GM23248 (cell line): Measurements from ENCODE around the gene MYADML2.

Experiments
- EZH2 ChIP-seq: fragments of 200-600 bp; sonication (generic); IDR thresholded peaks from 2 replicates; pipeline ENCODE4 v1.6.1; 2018; ENCODE audit warnings: antibody characterized with exemption, mild to moderate bottlenecking; ENCODE audit not compliant: insufficient read depth, poor library complexity, severe bottlenecking
- EZH2phosphoT487 ChIP-seq: fragments of 200-600 bp; sonication (generic); IDR thresholded peaks from 2 replicates; pipeline ENCODE4 v1.6.1; 2018; ENCODE audit warnings: antibody characterized with exemption, moderate library complexity, mild to moderate bottlenecking, low read depth; ENCODE audit not compliant: insufficient read depth

DNA sequence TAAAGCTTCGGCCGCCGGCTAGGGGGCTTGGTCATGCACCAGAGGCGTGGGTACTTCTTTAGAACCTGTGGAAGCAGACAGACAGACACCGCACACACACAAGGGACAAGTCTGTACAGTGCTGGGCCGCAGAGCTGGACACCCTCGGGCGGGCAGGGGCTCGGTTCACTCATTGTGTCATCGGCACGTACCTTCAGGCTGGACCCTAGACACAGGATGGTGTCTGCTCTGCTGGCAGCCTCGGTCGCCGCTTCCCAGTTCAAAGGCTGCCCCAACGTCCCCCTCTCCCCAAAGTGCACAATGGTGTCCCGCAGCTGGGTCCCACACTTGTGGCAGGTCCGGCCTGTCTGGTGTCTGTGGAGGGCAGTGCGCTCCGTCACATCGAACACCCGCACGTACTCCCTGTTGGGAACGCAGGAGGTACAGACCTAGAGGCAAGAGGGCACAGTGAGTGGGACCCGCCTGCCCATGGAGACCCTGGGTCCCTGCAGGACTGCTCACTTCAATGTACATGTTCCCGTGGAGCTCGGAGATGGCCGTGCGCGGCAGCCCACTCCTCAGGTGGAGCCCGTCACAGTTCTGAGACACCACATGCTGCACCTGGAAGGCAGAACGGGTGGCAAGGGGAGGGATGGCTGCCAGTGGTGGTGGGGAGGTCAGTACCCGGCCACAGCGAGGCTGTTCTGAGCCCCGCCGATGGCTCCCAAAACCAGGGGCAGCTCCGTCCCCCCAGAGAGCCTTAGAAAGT, 32.8 kb downstream of the MYADML2 start:
- TF ChIP-seq EZH2phosphoT487 = no peak
- TF ChIP-seq EZH2 = no peak
